ENCODE results near the gene SLC16A1. TPM values are rescaled to one million over a fixed set of nuclear protein-coding genes. Genes with fewer than 3 reads are reported as not detected.

The SLC16A1 gene
- polyA plus RNA-seq, 3 donors: 2.4 to 13.1 (median 10.3) TPM

- no peak overlapping the region for H3K4me3 ChIP-seq (replicated peaks in 1 of 3; ENCODE audit: low read depth in 2 of 3, low read length in 3 of 3)
- Mint-ChIP-seq H3K4me3 (no peak overlapping the region), H3K27me3 (ENCODE audit: low read depth in 3 of 3) (no peaks in the 10 kb centered on the region), H3K9me3 (no peaks in the 10 kb centered on the region), H3K4me1 (peaks cover 8% of the 10 kb centered on the region), H3K36me3 (peaks cover 19% of the 10 kb centered on the region in 2 donors), H3K27ac (no peak overlapping the region)
- H3K9ac ChIP-seq (ENCODE audit: insufficient read depth, low read length, poor library complexity, severe bottlenecking): no peak overlapping the region
- no peaks in the 10 kb centered on the region for H4K20me1 ChIP-seq (ENCODE audit: insufficient read depth, low read length)
- 100% methylated on average over 1 of the region's 2 CpGs for WGBS (ENCODE audit: insufficient coverage)
- DNase-seq: no peak
- intact Hi-C loops (cut with micrococcal nuclease): no loop called here
- H3K9me3 ChIP-seq (replicated peaks in 1 of 2; ENCODE audit: control insufficient read depth in 1 of 2, insufficient read depth in 1 of 2, low read length in 2 of 2): no peaks in the 10 kb centered on the region
- no peaks in the 10 kb centered on the region for H3K4me1 ChIP-seq (ENCODE audit: control insufficient read depth in 1 of 2, insufficient read depth in 2 of 2, low read length in 2 of 2)
- peaks cover 7 to 28% of the 10 kb centered on the region in 2 donors for H3K36me3 ChIP-seq (replicated peaks in 1 of 2; ENCODE audit: control insufficient read depth in 1 of 2, insufficient read depth in 2 of 2, low read length in 2 of 2)
- no peak overlapping the region for H3K27ac ChIP-seq (ENCODE audit: low read depth in 1 of 2, low read length in 2 of 2)
- no peak overlapping the region for H2AFZ ChIP-seq (ENCODE audit: insufficient read depth, low read depth, low read length, poor library complexity, severe bottlenecking)
- TF ChIP-seq, protein P1, sequence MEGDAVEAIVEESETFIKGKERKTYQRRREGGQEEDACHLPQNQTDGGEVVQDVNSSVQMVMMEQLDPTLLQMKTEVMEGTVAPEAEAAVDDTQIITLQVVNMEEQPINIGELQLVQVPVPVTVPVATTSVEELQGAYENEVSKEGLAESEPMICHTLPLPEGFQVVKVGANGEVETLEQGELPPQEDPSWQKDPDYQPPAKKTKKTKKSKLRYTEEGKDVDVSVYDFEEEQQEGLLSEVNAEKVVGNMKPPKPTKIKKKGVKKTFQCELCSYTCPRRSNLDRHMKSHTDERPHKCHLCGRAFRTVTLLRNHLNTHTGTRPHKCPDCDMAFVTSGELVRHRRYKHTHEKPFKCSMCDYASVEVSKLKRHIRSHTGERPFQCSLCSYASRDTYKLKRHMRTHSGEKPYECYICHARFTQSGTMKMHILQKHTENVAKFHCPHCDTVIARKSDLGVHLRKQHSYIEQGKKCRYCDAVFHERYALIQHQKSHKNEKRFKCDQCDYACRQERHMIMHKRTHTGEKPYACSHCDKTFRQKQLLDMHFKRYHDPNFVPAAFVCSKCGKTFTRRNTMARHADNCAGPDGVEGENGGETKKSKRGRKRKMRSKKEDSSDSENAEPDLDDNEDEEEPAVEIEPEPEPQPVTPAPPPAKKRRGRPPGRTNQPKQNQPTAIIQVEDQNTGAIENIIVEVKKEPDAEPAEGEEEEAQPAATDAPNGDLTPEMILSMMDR (IDR thresholded peaks at IDR 0.05): no peak
- no peaks in the 10 kb centered on the region for H3K79me2 ChIP-seq (ENCODE audit: insufficient read depth, low read length)
- no peaks in the 10 kb centered on the region for H3K27me3 ChIP-seq (ENCODE audit: control insufficient read depth in 2 of 2, insufficient read depth in 2 of 2, low read length in 2 of 2)
- no peak overlapping the region for H3K4me2 ChIP-seq (replicated peaks; ENCODE audit: extremely low read depth, low read length, poor library complexity, severe bottlenecking)
Measured at GRCh38 chr1:112909847-112910246, 46.1 kb downstream of the SLC16A1 start.

- H3K9me3 Mint-ChIP-seq: no peaks in the 10 kb centered on the region
- WGBS (ENCODE audit: insufficient coverage): no CpG with 5 or more reads among the region's 2 CpGs
- H3K4me3 Mint-ChIP-seq: no peak overlapping the region
- Histone ChIP-seq H3K4me3 (replicated peaks in 1 of 3; ENCODE audit: low read depth in 2 of 3, low read length in 3 of 3) (no peak overlapping the region), H3K79me2 (ENCODE audit: insufficient read depth, low read length) (no peaks in the 10 kb centered on the region), H3K27ac (ENCODE audit: low read depth in 1 of 2, low read length in 2 of 2) (no peak overlapping the region), H2AFZ (ENCODE audit: insufficient read depth, low read depth, low read length, poor library complexity, severe bottlenecking) (no peak overlapping the region), H3K4me1 (ENCODE audit: control insufficient read depth in 1 of 2, insufficient read depth in 2 of 2, low read length in 2 of 2) (no peaks in the 10 kb centered on the region), H3K4me2 (replicated peaks; ENCODE audit: extremely low read depth, low read length, poor library complexity, severe bottlenecking) (no peak overlapping the region), H3K27me3 (ENCODE audit: control insufficient read depth in 2 of 2, insufficient read depth in 2 of 2, low read length in 2 of 2) (no peaks in the 10 kb centered on the region), H3K9ac (ENCODE audit: insufficient read depth, low read length, poor library complexity, severe bottlenecking) (no peak overlapping the region), H4K20me1 (ENCODE audit: insufficient read depth, low read length) (no peaks in the 10 kb centered on the region), H3K36me3 (replicated peaks in 1 of 2; ENCODE audit: control insufficient read depth in 1 of 2, insufficient read depth in 2 of 2, low read length in 2 of 2) (no peaks in the 10 kb centered on the region), H3K9me3 (replicated peaks in 1 of 2; ENCODE audit: control insufficient read depth in 1 of 2, insufficient read depth in 1 of 2, low read length in 2 of 2) (no peaks in the 10 kb centered on the region)
- intact Hi-C loops (cut with micrococcal nuclease): no loop called here
- TF ChIP-seq, protein P1 (IDR thresholded peaks at IDR 0.05): no peak
- no peak for DNase-seq
- no peak overlapping the region for H3K27ac Mint-ChIP-seq
- H3K4me1 Mint-ChIP-seq: peaks cover 16% of the 10 kb centered on the region
- H3K27me3 Mint-ChIP-seq (ENCODE audit: low read depth in 3 of 3): no peaks in the 10 kb centered on the region
- peaks cover 0 to 5% of the 10 kb centered on the region in 2 donors for H3K36me3 Mint-ChIP-seq
Measured at GRCh38 chr1:112906150-112906698, 49.8 kb downstream of the SLC16A1 start.
